ENCODE data around the gene GPR3.

GPR3 gene, protein sequence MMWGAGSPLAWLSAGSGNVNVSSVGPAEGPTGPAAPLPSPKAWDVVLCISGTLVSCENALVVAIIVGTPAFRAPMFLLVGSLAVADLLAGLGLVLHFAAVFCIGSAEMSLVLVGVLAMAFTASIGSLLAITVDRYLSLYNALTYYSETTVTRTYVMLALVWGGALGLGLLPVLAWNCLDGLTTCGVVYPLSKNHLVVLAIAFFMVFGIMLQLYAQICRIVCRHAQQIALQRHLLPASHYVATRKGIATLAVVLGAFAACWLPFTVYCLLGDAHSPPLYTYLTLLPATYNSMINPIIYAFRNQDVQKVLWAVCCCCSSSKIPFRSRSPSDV

DNA sequence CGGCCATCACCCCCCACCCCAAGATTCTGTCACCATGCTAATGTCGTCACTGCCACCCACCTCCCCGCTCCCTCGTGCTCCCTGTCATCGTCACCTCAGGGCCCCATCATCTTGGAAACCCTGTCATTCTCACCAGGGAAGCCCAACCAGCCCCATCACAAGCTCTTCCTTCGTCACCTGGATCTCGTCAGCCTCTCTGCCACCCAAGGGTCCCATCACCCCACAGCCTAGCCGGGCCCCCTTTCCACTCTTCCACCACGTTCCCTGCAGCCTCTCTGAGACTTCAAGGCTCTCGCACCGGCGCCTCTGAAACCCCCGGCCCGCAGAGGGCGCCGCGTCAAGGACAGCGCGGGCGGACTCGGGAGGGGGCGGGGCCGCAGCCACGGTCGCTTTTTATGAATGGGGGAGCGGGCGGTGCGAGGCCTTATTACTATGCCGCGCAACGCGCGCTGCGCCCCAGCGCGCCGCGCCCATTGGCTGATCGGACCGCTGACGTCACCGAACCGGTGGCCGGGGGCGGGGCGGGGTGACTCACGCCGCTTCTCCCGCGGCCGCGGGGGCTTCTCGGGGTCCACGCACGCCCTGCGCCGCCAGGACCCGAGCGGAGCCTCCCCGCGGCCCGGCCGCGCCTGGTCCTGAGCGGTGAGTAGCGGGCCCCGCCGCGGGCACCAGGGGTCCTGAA, at the start of gene GPR3:
Gene GPR3, plus strand, starts transcription at position 527 of the 682 bp plus-strand sequence. CDS start 1,177 bp downstream, outside the sequence.
- peak; percentile 97 for DNase-seq (ENCODE audit: low spot score)

DNA sequence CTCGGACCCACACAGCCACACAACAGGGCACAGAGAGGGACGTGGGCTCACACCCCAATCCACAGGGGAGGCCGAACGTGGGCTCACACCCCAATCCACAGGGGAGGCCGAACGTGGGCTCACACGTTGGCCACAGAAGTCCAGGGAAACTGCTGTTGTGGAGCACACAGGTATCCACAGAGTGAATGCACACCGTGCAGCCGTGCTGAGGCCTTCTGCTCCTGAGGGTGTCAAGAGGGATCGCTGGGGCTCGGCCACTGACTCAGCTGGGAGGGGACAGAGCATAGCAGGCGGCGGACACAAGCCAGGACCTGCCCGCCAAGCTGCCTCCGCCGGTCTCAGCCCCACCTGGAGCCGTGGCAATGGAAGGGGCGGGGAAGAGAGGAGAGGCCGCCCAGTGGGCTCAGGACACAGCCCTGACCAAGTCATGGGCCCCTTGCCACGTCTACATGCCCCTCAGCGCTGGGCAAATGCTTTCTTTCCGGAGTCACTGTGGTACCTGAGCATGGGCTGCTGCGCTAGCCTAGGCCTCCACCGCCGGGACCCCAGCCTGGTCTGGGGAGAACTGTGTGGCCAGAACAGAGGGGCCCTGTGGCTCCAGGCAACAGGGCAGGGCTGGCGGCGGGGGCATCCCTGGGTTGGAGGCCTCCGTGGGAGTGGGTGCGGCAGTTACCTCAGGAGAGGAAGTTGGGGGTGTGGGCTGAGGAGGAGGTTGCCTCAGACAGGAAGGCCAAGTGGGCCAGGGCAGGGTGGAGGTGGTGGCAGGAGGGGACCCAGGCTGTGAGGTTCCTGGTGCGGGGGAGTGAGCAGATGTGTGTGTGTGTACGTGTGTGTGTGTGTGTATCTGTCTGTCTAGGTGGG, 49.4 kb upstream of the GPR3 start:
- DNase-seq (ENCODE audit: low spot score) = no peak

DNA sequence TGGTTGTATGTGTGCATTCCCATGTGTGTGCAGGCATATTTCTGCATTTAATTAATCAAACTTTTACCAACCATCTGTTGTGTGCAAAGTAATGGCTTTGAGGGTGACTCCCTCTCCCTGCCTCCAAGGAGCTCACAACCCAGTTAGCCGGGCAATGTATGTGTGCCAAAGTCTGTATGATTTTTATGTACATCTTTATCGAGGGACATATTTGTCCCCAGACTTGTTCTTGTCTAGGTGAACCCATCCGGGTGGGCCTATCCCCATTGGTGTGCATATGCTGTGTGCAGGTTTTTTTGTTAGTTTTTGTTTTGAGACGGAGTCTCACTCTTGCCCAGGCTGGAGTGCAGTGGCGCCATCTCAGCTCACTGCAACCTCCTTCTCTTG, 48.8 kb upstream of the GPR3 start:
- no peak for DNase-seq (ENCODE audit: low spot score)

DNA sequence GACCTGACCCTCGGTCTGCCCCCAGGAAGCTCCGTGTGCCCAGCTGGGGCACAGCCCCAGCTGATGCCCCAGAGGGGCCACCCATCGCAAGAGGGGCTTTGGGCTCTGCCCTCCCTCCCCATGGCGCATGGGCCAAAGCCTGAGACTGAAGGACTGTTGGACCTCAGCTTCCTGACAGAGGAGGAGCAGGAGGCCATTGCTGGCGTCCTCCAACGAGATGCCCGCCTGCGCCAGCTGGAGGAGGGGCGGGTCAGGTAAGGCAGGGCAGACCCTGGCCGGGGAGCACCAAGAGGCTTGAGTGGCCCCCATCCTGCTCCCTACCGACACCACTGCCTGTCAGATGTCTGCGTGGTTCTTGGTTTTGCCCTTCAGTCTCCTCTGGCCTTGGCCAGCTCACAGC, 47.1 kb upstream of the GPR3 start:
- DNase-seq (ENCODE audit: low spot score) = no peak

DNA sequence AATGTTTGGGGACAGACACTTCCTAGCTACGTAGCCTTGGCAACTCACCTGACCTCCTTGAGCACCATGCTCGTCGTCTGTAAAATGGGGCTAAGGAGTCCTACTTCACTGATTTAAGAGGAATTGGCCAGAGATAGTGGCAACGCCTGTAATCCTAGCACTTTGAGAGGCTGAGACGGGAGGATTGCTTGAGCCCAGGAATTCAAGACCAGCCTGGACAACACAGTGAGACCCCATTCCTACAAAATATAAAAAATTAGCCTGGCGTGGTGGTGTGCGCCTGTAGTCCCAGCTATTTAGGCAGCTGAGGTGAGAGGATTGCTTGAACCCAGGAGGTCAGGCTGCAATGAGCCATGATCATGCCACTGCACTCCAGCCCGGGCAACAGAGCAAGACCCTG, 46.1 kb upstream of the GPR3 start:
- no peak for DNase-seq (ENCODE audit: low spot score)

DNA sequence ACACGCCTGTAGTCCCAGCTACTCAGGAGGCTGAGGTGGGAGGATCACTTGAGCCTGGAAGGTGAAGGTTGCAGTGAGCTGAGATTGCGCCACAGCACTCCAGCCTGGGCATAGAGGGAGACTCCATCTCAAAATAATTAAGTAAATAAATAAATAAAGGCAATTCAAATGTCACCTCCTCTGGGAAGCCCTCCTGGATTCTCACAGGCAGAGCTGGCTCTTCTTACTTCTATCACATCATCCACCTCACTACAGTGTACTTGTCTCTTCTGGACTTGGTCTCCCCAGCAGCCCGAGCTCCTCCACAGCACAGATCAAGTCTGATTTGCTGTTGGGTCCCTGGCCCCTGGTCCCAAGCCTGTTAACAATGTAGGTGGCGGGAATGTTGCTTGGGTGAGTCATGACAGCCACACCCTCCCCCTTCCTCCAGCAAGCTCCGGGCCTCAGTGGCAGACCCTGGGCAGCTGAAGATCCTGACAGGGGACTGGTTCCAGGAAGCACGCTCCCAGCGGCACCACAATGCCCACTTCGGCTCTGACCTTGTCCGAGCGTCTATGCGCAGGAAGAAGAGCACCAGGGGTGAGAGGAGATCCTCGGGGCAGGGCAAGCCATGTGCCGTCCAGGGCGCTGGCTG, 45.3 kb upstream of the GPR3 start:
- no peak for DNase-seq (ENCODE audit: low spot score)

DNA sequence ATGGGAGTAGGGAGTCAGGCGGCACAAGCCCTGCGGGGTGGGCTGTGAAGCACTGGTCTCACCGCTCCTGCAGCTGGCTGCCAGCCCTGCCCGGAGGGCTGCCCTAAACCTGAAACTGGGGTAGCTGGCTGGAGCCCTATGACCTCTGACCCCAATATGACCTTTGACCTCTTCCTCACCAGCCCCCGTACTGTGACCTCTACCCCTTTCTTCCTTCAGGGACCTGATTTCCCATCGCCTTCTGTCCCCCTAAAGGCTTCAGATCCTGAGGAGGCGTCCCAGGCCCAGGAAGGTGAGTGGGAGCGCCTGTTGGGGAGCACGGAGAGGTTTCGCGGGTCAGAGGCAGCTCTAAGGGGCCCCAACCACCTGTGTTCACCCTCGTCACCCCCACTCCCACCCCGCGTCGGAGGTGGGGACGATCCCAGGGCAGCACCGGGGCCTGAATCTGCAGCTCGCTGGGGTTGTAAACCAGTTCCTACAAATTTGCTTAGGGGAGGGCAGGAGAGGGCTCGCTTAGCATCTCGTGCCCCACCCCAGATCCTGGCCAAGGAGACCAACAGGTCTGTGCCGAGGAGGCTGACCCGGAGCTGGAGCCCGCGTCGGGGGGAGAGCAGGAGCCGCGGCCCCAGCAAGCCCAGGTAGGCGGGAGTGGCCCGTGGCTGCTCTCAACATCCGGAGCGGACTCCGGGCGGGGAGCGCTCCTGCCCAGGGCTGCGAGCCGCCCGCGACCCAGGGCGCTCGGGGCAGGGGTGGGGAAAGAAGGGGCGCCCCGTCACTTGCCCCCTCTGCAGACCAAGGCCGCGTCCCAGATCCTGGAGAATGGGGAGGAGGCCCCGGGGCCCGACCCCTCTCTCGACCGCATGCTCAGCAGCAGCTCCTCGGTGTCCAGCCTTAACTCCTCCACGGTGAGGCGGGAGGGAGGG, 43.3 kb upstream of the GPR3 start:
- peak; percentile 47 for DNase-seq (ENCODE audit: low spot score)

DNA sequence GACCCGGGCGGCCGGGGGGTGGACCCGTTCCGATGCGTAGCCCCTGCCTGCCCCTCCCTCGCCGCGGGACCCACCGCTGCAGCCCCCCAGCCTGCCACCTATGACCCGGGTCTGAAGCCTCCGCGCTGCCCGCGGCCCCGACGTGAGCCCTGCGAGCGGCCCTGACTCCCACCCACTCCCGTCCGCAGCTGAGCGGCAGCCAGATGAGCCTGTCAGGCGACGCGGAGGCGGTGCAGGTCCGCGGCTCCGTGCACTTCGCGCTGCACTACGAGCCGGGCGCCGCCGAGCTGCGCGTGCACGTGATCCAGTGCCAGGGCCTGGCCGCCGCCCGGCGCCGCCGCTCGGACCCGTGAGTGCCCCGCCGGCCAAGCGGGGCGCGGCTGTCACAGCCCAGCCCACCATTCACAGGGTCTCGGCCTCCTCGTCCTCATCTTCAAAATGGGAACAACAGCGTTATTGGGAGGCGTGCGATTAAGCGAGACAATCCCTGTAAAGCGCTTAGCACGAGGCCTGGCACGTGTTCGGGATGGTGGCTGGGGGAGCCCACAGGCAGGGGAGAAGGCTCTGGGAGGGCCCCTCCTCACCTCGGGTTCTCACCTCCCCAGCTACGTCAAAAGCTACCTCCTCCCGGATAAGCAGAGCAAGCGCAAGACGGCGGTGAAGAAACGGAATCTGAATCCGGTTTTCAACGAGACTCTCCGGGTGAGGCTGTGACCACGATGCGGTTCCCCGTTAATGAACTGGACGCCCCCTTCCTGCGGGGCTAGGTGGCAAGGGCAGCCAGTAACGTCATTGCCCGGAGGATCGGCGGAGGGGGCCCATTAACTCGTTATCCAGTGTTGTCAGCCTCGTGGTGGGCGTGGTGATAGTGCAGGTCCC, 42.4 kb upstream of the GPR3 start:
- peak; percentile 85 for DNase-seq (ENCODE audit: low spot score)

DNA sequence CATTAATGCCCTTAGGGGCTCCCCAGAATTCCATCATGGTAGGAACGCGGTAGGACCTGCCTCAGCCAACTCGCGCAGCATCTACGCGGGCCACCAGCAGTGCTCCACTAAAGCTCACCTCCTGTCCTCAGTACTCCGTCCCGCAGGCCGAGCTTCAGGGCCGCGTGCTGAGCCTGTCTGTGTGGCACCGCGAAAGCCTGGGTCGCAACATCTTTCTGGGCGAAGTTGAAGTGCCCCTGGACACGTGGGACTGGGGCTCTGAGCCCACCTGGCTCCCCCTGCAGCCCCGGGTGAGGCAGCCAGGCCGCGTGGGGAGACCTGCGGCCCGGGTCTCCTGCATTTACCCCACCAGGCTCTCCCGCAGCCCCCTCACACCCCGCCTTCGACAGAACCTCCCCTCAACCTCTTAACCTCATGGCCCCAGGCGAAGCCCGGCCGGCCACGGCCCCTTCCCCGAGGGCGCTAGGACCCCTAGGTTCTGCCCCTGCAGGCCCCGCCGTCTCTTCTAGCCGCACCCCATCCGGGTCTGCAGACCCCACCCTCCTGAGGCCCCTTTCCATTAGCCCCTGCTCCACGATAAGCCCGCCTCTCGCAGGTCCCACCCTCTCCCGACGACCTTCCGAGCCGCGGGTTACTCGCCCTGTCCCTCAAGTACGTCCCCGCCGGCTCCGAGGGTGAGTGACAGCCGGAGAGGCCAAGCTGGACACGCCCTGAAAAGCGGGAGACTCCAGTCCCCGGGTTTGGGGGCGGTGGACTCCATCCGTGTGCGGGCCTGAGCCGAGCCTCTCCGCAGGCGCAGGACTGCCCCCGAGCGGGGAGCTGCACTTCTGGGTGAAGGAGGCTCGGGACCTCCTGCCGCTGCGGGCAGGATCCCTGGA, 41.5 kb upstream of the GPR3 start:
- no peak for DNase-seq (ENCODE audit: low spot score)

DNA sequence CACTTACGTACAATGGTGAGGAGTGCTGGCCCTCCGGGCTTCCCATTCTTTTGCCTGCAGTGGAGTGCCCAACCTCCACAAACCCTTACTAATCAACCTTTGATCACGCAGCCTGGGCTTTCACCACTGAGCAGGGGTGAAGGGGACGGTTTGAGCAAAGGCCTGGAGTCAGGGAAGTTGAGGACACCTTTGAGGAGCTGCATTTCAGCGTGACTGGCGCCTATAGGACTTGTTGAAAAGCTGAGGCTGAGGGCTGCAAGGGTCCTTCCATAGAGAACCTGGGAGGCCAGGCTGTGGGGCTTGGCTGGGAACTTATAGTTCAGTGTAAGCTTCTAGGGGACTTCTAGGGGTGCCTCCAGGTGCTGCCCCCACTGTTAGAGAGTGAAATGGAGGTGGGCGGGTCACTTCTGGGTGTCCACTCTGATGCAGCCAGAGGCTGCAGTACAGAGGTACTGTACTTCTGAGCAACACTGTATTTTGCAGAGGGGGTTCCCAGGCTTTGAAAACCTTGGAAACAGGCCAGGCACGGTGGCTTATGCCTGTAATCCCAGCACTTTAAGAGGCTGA, 40.8 kb upstream of the GPR3 start:
- DNase-seq (ENCODE audit: low spot score) = no peak

DNA sequence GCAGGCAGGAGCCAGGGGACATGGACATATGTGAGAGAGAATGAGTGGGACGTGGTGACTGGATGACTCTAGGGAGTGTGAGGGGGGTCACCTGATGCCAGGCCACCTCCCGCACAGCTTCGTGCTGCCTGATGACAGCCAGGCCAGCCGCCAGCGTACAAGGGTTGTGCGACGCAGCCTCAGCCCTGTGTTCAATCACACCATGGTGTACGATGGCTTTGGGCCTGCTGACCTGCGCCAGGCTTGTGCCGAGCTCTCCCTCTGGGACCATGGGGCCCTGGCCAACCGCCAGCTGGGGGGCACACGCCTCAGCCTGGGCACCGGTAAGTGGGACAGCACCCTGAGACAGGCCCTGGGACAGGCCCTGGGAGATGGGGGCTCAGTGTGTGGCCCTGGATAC, 39.3 kb upstream of the GPR3 start:
- no peak for DNase-seq (ENCODE audit: low spot score)

DNA sequence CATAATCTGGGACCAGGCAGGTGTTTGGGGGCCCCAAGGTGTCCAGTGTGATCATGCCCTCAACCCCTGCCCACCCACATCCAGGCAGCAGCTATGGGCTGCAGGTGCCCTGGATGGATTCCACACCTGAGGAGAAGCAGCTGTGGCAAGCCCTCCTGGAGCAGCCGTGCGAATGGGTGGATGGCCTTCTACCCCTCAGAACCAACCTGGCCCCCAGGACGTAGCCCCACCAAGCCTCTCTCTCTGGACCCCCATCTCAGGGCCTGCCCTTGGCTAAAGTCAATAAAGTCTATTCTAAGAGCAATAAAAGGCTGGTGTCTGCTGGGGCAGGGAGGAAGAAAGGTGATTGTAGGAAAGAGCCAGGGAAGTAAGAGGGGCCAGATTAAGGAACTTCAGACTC, 38.8 kb upstream of the GPR3 start:
- no peak for DNase-seq (ENCODE audit: low spot score)

DNA sequence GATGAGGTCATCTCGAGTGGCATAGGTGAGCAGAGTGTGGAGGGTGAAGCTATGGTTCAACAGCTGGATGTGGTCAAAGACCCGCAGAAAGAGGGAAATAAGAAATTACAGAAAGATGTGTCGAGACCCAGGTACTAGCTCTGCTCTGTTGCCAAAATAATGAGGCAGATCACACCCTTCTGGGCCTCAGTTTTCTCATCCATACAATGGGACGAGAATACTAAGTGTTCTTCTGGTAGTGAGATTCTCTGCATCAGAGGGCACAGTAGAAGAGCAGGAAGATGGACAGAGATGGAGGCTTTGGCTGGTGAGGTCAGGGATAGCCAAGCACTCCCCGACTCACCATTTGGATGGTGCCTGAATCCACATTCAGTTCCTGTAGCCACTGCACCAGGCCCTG, 36.7 kb upstream of the GPR3 start:
- no peak for DNase-seq (ENCODE audit: low spot score)

DNA sequence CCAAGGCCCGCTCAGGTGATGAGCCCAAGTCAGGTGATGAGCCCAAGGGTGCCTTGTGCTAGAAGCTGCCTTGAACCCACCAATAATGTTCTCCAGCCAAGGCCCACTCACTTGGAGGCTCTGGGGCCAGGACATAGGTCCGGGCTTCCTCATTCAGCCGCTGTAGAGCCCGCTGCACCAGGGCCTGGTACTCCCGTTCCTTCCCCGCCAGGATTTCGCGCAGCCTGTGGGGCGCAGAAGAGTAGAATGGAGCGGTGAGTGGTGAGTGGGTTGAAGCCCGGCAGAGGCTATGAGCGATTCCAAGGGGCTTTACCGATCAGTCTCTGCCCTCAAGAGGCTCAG, 36.2 kb upstream of the GPR3 start:
- no peak for DNase-seq (ENCODE audit: low spot score)

DNA sequence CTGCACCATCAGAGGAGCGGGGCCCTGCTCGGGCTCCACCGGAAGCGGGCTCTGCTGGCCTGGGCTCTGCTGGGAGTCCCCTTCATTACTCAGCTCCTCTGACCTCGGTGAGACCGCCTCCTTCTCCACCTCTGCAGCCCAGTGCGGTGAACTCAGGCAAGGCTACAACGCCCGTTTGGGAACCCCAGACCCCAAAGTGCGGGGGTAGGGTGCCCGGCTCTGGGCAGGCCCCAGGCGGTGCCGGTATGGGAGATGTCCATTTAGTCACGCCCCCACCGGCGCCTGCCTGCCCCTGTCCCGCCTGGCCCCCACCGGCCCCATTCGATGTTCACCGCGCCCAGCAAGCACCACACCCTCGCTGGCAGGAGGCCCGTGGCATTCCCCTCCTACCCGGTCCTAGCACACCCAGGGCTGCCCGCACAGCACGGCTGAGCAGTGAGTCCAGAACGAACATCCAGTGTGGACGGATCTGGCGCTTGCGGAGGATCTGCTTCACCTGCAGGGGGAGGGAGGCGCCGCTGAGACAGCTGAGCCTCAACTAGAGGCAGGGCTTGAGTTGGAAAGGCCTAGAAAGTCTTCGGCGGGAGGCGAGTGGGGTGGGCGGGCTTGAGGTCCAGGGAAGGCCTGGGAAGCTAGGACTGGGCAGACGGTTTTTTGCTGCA, 35.7 kb upstream of the GPR3 start:
- no peak for DNase-seq (ENCODE audit: low spot score)

DNA sequence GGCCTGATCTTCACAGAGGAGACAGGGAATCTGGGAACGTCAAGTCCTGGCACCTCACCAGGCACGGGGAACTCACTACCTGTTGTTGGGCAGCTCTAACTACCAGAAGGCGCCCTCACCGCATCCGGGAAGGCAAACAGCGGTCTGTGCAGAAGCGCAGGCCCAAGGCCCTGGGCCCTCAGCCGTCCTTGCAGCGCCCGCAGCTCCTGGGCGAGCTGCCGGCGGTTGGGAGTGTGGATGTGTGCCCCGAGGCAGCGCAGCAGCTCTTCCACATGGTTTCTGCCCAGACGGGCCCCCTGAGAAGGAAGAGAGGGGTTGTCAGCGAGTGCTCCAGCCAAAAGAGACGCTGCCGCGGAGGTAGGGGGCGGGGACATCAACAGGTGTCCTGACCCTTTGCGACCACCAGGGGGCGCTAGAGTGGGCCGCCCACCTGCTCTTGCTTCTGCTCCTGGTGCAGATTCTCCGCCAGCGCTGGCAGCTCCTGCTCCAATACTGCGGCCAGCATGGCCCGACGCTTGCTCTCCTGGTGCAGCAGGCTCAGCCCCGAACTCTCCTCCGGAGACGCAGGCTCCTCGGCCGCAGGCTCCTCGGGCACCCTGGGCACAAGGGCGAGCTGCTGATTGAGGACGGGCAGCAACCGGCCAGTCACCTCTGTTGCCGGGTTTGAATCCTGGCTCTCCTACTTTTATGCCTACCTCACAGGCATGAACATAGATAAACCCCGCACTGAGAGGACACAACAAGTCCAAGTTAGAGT, 35.0 kb upstream of the GPR3 start:
- peak; percentile 87 for DNase-seq (ENCODE audit: low spot score)

DNA sequence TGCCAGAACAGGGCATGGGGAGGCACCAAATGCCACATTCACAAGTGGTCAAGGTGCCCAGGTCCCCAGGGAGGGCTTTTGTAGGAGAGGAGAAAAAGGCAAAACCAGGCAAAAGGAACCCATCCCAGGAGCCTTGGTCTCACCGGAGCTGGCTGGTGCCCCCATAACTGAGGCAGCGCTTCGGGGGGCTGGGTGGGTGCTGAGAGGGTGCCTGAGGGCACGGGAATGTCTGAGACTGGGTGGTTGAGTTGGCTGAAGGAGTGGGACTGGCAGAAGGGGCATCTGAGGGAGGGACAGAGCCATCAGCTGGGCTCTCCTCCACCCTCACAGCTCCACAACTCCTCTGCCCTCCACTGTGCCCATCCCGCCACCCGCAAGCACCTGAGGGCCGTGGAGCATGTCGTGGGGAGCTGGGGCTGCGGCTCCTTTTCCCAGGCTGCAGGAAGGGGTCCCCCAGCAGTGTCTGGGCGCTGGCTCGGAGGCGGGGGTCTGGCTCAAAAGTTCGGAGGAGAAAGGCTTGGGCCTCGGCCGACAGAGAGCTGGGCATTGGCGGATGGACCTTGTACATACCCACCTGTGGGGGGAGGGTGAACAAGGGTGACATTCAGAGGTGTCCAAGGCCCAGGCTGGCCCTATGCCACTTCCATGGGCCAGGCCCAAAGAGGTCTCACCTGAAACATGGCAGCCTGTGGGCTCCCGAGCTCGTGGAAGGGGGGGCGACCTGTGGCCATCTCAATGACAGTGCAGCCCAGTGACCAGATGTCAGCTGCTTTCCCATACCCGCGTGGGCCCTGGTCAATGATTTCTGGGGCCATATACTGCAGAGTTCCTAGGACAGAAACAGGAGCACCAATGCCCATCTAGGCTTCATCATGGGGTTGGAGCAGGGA, 34.1 kb upstream of the GPR3 start:
- DNase-seq (ENCODE audit: low spot score) = no peak
